Left renal cortex interstitium (tissue), 4 donors: ENCODE measurements around the gene ABCG4. TPM values are rescaled to one million over a fixed set of nuclear protein-coding genes. Genes with fewer than 3 reads are reported as not detected.
"Not testable (repeated sequence)": the region's sequence is repeated elsewhere in the genome, so short reads cannot be mapped to it uniquely, and the experiment has no call there.

ENCODE experiments used
- DNase-seq, 4 donors: peaks; one replicate each; pipeline ENCODE4 v3.0.0-alpha.2; 2013; ENCODE audit warnings: low read depth in 4 of 4, low spot score in 2 of 4, missing footprints in 1 of 4
- polyA plus RNA-seq, 4 donors: library from polyadenylated mRNA; unstranded; fragments of 120-200 nt; gene quantifications; one replicate each; pipeline ENCODE4 v1.2.1, GENCODE V29; 2013; ENCODE audit not compliant: insufficient read length in 4 of 4

The ABCG4 gene
- polyA plus RNA-seq, 4 donors: 0.52 to 1.1 (median 0.80) TPM

DNA sequence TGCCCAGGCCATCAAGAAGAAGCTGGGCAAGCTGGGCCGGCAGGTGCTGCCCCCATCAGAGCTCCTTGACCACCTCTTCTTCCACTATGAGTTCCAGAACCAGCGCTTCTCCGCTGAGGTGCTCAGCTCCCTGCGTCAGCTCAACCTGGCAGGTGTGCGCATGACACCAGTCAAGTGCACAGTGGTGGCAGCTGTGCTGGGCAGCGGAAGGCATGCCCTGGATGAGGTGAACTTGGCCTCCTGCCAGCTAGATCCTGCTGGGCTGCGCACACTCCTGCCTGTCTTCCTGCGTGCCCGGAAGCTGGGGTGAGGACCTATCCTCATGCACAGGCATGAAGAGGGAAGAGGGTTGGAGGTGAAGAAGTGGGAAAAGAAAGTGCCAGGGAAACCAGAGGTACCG, 31.1 kb downstream of the ABCG4 start:
- DNase-seq: no peak

DNA sequence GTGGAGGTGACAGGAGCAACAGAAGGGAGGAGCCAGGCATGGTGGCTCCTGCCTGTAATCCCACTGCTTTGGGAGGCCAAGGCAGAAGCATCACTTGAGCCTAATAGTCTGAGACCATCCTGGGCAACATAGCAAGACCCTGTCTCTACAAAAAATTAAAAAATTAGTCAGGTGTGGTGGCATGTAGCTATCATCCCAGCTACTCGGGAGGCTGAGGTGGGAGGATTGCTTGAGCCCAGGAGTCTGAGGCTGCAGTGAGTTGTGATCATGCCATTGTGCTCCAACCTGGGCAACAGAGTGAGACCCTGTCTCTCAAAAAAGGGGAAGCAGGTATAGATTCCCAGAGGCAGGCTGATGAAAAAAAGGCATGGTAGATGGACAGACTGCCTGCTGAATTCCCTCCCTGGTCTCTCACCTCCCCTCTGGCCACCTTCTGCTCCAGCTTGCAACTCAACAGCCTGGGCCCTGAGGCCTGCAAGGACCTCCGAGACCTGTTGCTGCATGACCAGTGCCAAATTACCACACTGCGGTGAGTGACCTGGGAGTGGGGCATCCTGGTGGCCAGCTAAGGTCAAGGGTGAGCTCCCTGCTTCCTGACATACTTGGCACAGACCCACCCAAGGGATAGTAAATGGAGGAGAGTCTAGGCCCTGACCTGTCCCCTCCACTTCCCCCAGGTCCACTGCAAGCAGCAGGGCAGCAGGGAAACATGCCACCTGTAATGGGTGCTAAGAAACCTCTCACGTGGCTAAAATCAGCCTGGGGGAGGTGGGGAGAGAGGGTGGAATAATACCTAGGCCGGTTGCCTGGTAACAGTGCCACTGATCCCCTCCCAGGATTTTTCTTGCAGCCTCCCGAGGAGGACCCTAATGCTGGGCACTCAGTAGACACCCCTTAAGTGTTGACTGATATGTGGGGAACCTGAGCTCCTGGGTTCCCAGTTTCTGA, 32.2 kb downstream of the ABCG4 start:
- no peak for DNase-seq

DNA sequence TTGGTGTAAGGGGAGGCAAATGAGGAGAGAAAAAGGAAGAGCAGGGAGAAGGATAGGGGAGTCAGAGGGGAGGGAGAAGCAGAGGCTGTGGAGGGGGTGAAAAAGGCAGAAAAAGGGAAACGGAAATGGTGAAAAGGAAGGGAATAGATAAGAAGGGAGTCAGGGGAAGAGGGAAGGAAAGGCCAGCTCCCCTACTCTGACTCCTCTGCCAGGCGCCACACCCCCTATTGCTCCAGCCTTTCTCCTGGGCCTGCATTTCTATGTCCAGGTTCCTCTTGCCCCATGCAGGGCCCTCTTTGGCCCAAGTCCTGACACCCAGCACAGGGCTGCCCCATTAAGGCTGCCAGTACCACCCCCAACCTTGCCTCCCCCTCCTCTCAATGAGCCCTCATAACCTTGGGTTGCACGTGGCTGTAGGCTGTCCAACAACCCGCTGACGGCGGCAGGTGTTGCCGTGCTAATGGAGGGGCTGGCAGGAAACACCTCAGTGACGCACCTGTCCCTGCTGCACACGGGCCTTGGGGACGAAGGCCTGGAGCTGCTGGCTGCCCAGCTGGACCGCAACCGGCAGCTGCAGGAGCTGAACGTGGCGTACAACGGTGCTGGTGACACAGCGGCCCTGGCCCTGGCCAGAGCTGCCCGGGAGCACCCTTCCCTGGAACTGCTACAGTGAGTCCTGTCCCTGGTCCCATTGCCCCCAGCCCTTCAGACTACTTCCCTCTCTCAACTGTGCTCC, 33.0 kb downstream of the ABCG4 start:
- no peak for DNase-seq

DNA sequence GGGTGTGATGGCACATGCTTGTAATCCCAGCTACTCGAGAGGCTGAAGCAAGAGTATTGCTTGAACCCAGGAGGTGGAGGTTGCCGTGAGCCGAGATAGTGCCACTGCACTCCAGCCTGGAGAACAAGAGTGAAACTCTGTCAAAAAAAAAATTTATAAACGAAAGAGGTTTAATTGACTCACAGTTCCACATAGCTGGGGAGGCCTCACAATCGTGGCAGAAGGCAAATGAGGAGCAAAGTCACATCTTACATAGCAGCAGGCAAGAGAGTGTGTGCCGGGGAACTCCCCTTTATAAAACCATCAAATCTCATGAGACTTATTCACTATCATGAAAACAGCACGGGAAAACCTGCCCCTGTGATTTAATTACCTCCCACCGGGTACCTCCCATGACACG, 35.5 kb downstream of the ABCG4 start:
- DNase-seq: not testable (repeated sequence)

DNA sequence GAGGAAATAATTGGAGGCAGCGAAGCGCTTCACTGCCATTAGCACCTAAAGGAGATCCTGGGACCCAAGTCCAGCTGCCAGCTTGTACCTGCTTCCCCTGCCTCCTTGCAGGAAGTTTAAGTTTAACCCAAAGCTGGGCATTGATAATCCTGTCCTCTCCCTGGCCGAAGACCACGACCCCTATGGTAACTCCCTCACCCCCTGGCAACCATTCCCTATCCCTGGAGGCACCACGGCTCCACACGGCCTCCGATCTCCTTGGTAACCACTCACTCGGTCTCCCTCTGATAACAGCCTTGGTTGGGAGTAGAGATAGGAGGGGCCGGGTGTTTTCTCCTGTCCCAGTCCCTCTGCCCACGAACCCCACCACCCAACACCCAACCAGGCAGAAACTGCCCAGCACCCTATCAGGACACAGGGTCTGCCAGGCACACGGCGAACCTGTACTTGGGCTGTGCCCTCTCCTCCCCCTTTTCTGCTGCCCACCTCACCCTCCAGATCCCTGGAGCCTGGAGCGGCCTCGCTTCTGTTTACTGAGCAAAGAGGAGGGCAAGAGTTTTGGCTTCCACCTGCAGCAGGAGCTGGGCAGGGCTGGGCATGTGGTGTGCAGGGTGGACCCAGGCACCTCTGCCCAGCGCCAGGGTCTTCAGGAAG, 37.3 kb downstream of the ABCG4 start:
- no peak for DNase-seq

DNA sequence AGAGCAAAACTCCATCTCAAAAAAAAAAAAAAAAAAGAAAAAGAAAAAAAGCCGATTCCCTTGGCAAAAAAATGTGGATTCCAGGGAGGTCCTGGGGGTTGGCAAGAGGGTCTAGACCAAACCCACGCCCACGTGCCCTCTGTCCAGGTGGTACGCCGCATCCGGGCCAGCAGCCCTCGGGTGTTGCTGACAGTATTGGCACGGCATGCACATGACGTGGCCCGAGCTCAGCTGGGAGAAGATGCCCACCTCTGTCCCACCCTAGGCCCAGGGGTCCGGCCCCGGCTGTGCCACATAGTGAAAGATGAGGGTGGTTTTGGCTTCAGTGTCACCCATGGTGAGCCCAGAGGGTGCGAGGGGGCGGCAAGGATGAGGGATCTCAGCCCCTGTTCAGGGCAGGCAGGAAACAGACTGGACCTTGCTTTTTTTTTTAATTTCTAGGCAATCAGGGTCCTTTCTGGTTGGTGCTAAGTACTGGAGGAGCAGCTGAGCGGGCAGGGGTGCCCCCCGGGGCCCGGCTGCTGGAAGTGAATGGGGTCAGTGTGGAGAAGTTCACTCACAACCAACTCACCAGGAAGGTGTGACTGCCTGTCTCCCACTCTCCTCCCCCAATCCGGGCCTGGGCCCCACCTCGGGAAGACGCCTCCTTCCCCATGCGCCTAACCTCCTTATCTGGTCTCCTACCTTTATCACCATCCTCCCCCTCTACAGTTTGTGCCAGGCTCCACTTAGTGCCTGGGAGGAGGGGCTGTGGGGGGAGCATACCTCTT, 38.5 kb downstream of the ABCG4 start:
- DNase-seq: no peak

DNA sequence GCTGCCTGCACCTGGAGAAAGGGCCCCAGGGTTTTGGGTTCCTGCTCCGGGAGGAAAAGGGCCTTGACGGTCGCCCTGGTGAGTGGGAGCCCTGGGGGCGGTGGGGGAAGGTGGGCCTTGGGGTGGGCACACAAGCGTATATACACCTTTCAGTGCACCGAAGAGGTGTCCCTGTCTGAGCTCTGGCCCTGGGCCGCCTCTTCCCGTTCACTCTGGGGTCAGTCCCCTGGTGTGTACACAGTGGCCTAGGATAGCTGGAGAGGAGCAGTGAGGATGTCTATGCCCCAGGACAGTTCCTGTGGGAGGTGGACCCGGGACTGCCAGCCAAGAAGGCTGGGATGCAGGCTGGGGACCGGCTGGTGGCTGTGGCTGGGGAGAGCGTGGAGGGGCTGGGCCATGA, 39.2 kb downstream of the ABCG4 start:
- no peak for DNase-seq

DNA sequence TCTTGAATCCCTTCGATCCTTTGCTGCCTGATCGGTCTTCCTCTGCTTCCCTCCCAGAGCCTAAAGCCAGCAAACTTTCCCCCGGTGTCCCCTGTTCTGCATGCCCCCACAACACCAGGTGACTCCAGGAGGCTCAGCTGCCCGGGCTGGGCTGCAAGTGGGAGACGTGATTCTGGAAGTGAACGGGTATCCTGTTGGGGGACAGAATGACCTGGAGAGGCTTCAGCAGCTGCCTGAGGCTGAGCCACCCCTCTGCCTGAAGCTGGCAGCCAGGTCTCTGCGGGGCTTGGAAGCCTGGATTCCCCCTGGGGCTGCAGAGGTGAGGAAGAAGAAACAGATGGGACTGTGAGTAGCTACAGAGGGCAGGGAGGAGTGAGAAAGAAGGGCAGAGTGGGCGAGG, 40.0 kb downstream of the ABCG4 start:
- DNase-seq: no peak

DNA sequence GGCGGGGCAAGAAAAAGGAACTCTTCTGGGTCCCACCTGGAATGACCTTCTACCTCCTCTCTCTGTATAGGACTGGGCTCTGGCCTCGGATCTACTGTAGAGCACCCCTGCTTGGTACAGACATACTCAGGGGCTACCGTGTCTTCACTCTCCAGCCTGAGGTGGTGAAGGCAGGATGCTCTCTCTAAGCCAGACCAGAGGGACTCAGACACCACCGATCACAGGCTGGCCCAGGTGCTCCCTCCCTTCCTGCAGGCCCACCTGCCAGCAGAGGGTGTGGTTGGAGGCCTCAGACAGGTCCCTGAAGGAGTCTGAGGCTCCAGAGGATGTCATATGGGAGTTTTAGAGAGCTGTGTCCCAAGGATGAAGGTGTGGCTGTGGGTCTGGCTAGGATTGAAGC, 40.5 kb downstream of the ABCG4 start:
- DNase-seq: no peak

DNA sequence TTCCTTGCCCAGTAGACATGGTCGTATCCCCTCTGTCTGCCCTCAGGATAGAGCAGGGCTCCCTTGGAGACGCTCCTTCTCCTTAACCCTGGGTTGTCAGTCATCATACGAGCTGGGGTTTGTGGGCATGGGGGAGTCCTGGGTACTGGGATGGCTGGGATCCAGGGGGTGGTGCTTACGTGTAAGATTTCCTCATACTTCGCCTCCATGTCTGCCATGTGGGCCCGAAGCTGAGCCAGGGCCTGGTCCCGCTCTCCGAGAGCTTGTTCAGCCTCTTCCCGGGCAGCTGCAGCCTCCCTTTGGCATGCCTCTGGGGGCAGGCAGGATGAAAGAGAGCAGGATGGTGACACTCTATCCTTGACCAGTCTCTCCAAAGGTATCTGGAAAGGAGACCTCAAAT, 41.7 kb downstream of the ABCG4 start:
- no peak for DNase-seq

DNA sequence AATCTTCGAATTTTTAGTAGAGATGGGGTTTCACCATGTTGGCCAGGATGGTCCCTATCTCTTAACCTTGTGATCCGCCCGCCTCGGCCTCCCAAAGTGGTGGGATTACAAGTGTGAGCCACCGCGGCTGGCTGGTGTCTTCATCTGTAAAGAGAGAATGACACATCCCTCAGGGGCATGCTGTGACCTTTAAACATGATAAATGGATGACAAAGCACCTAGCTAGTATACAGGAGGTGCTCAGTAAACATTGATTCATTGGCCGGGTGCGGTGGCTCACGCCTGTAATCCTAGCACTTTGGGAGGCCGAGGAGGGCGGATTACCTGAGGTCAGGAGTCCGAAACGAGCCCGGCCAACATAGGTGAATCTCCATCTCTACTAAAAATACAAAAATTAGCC, 42.4 kb downstream of the ABCG4 start:
- not testable (repeated sequence) for DNase-seq

DNA sequence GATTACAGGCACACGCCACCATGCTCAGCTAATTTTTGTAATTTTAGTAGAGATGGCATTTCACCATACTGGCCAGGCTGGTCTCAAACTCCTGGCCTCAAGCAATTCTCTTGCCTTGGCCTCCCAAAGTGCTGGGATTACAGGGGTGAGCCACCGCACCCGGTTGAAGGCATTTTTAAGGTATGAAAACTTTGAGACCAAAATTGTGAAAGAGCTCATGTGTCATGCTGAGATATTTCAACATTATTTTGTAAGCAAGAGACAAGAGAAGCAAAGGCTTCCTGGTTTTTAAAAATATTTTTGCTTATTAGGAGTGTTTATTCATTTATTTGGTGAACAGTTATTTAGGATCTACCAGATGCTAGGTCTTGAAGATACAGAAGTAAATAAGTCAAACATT, 43.3 kb downstream of the ABCG4 start:
- DNase-seq: no peak

DNA sequence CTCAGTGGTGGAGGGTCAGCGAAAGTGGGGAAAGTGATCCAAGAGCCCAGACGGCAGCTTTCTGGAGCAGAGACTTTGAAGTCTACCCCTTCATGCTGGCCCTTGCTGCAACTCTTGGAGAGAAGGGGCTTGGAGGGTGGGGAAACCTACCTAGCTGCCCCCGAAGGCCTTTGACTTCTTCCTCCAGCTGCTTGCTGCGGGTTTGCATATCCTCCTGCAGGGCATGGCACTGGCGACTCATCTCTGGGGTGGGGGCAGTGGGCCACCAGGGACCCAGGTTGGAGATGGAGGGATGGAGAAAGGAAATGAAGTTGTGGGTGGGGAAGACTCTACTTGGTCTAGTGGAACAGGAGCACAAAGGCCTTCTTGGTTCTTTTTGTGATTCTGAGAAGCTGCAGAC, 44.1 kb downstream of the ABCG4 start:
- no peak for DNase-seq

DNA sequence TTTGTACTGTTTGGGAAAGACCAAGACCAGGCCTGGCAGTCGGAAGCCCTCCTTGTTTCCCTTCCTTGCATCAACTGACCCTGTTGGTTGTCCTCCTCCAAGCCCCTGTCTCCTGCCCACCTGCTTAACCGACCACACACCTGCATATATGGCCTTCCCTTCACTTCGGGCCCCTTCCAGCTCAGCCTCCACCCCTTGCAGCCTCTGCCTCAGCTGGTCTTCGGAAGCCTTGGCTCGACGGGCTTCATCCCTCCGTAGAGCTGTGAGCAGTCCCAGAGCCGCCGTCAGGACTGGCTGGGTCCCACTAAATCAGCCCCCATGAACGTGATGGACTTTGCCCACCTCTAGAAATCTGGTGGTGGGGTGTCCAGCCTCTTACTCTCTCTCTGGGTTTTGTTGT, 44.8 kb downstream of the ABCG4 start:
- no peak for DNase-seq

DNA sequence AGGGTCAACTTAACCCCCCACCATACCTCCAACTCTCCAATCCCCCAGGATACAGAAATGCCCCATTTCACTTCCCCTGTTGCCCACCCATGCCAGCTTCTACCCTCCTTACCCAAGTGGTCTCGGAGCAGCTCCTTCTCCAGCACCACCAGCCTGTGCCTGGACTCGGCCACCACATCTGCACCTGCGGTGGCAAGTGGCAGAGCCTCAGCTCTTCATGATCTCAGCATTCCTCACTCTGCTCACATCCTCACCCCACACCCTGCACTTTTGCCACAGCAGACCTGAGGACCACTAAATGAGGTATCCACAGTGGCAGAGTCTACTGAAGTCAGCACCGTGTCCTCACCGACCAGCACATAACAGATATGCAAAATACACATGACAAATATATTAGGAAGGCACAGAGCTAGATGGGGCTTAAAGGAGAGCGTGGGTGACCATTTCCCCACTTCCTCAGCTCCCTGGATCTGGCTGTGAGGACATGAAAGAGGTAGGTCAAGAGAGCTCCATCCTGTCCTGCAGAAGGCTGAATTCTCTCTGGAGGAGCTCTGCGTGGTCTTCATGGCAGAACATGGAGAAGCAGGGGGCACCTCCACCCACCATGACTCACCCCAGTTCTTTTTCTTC, 46.1 kb downstream of the ABCG4 start:
- no peak for DNase-seq

DNA sequence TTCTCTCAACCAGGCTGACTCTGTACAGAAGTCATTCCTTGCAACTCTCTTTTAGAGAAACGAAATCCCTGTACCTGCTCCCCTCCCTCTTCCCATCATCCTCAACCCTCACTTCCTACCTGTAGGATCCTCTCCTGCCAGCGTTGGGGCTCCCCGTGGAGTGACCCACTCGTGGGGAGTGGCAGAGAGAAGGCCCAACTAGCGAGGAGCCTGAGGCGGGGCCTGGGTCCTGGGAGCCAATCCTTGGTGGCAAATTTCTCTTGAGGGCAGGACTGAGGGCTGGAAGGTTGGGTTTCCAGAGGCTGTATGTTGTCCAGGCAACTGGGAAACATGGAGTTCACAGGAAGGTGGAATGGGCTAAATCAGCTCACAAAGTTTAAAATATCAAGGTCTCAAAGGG, 46.8 kb downstream of the ABCG4 start:
- no peak for DNase-seq

DNA sequence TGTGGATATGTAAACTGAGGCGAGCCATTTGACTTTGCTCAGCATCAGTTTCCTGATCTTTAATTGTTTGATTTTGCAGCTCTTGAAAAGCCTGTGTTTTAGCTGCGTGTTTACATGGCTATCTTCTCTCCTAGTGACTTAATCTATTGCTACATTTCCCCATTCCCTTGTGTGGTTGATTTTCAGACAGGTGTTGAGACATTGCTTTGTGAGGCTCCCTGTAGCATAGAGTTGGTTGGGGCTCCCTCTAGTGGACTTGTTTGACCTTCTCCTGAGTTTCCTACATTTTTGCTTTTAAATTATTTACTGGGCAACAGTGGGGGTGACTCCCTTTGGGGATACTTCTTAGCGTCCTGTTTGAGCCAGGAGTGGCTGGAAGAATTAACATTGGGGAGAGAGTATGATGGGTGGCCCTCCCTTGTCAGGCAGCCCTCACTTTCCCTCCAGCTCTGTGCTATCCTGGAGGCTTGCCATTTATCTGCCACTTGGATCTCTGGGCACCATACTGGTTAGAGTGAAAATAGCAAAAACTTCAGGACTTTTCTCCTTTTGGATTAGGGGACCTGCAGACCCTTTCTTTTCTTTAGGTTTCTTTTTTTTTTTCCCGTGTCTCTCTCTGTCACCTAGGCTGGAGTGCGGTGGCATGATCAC, 48.1 kb downstream of the ABCG4 start:
- DNase-seq: peak in 3 of 4 donors; percentile 62 to 78 (median 65)

DNA sequence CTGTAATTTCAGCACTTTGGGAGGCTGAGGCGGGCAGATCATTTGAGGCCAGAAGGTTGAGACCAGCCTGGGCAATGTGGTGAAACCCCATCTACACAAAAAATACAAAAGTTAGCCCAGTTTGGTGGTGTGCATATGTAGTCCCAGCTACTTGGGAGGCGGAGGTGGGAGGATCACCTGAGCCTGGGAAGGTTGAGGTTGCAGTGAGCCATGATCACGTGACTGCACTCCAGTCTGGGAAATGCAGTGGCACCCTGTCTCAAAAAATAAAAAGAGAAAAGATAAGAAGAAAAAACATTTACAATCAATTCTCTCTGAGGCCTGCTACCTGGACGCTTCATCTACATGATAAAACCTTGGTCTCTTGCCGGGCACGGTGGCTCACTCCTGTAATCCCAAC, 50.1 kb downstream of the ABCG4 start:
- no peak for DNase-seq

DNA sequence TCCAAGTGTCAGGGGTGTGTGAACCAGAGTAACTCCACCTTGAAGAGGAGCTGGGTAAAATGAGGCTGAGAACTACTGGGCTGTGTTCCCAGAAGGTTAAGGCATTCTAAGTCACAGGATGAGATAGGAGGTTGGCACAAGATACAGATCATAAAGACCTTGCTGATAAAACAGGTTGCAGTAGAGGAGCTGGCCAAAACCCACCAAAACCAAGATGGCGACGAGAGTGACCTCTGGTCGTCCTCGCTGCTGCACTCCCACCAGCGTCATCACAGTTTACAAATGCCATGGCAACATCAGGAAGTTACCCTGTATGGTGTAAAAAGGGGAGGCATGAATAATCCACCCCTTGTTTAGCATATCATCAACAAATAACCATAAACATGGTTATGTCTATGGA, 52.4 kb downstream of the ABCG4 start:
- DNase-seq: not testable (repeated sequence)

DNA sequence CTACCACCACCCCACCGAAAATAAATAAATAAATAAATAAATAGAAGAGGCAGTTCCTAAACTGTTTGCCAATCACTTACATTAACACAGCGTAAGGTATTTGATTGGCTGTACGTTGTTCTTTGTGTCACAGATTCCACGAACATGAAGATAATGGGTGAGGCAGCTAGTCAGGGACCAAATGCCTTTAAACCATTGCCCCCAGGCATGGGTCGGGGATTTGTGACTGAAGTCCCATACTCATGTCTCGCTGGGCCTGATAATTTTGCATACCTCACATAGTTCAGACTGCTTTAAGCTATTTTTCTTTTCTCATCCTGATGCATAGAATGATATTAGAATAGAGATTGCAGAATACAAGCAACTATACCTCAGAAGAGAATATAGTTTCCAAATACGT, 53.7 kb downstream of the ABCG4 start:
- DNase-seq: no peak
